Measurements from ENCODE around the gene SPOCK2. TPM values are rescaled to one million over a fixed set of nuclear protein-coding genes. Genes with fewer than 3 reads are reported as not detected.

Gene SPOCK2
- polyA plus RNA-seq, 1 donor from 2014 or later: 5.6 TPM

GRCh38 chr10:72061930-72062329 lies 26.4 kb downstream of the SPOCK2 start:
- TF ChIP-seq MXI1 (conservative IDR thresholded peaks at IDR 0.05; ENCODE audit: poor library complexity, severe bottlenecking) (no peak), SMC3 (conservative IDR thresholded peaks at IDR 0.05; ENCODE audit: poor library complexity) (no peak), TAF1 (IDR thresholded peaks at IDR 0.05; ENCODE audit: low read depth) (no peak), POLR2AphosphoS5 (IDR thresholded peaks at IDR 0.05) (no peak), EZH2 (IDR thresholded peaks at IDR 0.05; ENCODE audit: borderline replicate concordance, insufficient read depth, low read length, poor library complexity, severe bottlenecking) (no peak), EP300 (conservative IDR thresholded peaks at IDR 0.05; ENCODE audit: poor library complexity, severe bottlenecking) (no peak), RAD21 (conservative IDR thresholded peaks at IDR 0.05) (no peak)
- TF ChIP-seq, protein P1, sequence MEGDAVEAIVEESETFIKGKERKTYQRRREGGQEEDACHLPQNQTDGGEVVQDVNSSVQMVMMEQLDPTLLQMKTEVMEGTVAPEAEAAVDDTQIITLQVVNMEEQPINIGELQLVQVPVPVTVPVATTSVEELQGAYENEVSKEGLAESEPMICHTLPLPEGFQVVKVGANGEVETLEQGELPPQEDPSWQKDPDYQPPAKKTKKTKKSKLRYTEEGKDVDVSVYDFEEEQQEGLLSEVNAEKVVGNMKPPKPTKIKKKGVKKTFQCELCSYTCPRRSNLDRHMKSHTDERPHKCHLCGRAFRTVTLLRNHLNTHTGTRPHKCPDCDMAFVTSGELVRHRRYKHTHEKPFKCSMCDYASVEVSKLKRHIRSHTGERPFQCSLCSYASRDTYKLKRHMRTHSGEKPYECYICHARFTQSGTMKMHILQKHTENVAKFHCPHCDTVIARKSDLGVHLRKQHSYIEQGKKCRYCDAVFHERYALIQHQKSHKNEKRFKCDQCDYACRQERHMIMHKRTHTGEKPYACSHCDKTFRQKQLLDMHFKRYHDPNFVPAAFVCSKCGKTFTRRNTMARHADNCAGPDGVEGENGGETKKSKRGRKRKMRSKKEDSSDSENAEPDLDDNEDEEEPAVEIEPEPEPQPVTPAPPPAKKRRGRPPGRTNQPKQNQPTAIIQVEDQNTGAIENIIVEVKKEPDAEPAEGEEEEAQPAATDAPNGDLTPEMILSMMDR (IDR thresholded peaks at IDR 0.05; ENCODE audit: poor library complexity, severe bottlenecking): no peak
- TF ChIP-seq, protein P2, sequence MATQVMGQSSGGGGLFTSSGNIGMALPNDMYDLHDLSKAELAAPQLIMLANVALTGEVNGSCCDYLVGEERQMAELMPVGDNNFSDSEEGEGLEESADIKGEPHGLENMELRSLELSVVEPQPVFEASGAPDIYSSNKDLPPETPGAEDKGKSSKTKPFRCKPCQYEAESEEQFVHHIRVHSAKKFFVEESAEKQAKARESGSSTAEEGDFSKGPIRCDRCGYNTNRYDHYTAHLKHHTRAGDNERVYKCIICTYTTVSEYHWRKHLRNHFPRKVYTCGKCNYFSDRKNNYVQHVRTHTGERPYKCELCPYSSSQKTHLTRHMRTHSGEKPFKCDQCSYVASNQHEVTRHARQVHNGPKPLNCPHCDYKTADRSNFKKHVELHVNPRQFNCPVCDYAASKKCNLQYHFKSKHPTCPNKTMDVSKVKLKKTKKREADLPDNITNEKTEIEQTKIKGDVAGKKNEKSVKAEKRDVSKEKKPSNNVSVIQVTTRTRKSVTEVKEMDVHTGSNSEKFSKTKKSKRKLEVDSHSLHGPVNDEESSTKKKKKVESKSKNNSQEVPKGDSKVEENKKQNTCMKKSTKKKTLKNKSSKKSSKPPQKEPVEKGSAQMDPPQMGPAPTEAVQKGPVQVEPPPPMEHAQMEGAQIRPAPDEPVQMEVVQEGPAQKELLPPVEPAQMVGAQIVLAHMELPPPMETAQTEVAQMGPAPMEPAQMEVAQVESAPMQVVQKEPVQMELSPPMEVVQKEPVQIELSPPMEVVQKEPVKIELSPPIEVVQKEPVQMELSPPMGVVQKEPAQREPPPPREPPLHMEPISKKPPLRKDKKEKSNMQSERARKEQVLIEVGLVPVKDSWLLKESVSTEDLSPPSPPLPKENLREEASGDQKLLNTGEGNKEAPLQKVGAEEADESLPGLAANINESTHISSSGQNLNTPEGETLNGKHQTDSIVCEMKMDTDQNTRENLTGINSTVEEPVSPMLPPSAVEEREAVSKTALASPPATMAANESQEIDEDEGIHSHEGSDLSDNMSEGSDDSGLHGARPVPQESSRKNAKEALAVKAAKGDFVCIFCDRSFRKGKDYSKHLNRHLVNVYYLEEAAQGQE (IDR thresholded peaks at IDR 0.05; ENCODE audit: borderline replicate concordance): no peak
- H3K27ac ChIP-seq (ENCODE audit: low read length): no peak overlapping the region

GRCh38 chr10:72061491-72061890 lies 26.9 kb downstream of the SPOCK2 start:
- no peaks in the 10 kb centered on the region for H3F3A ChIP-seq (ENCODE audit: insufficient read depth, low read length, poor library complexity, severe bottlenecking)
- H3K27ac ChIP-seq (ENCODE audit: low read length): no peak overlapping the region
- no peak for TF ChIP-seq POLR2AphosphoS5 (IDR thresholded peaks at IDR 0.05)
- TF ChIP-seq MXI1 (conservative IDR thresholded peaks at IDR 0.05; ENCODE audit: poor library complexity, severe bottlenecking): no peak
- TF ChIP-seq, protein P1 (IDR thresholded peaks at IDR 0.05; ENCODE audit: poor library complexity, severe bottlenecking): no peak
- no peak for TF ChIP-seq EZH2 (IDR thresholded peaks at IDR 0.05; ENCODE audit: borderline replicate concordance, insufficient read depth, low read length, poor library complexity, severe bottlenecking)
- TF ChIP-seq, protein P2 (IDR thresholded peaks at IDR 0.05; ENCODE audit: borderline replicate concordance): no peak
- no peak for TF ChIP-seq TAF1 (IDR thresholded peaks at IDR 0.05; ENCODE audit: low read depth)
- no peak for TF ChIP-seq SMC3 (conservative IDR thresholded peaks at IDR 0.05; ENCODE audit: poor library complexity)
- TF ChIP-seq RAD21 (conservative IDR thresholded peaks at IDR 0.05): no peak
- no peak for TF ChIP-seq EP300 (conservative IDR thresholded peaks at IDR 0.05; ENCODE audit: poor library complexity, severe bottlenecking)
- no peaks in the 10 kb centered on the region for H3K9me2 ChIP-seq (ENCODE audit: insufficient read depth, low read length)
- no peak overlapping the region for H3K4me3 ChIP-seq (ENCODE audit: low read length)
- no peaks in the 10 kb centered on the region for H4K20me1 ChIP-seq (ENCODE audit: insufficient read depth)
- no peaks in the 10 kb centered on the region for H3K36me3 ChIP-seq (ENCODE audit: insufficient read depth, low read length)
- H3K4me2 ChIP-seq (ENCODE audit: low read length): no peak overlapping the region
- H3K79me2 ChIP-seq (replicated peaks; ENCODE audit: insufficient read depth, low read length): no peaks in the 10 kb centered on the region
- H3K9me3 ChIP-seq (ENCODE audit: low read length): no peaks in the 10 kb centered on the region
- no peak overlapping the region for H3K9ac ChIP-seq (ENCODE audit: low read length)
- H3K27me3 ChIP-seq (ENCODE audit: insufficient read depth, low read depth, low read length): no peaks in the 10 kb centered on the region
- H2AFZ ChIP-seq (ENCODE audit: low read depth, low read length): no peak overlapping the region

More at GRCh38 chr10:72061930-72062329, 26.4 kb downstream of the SPOCK2 start:
- H2AFZ ChIP-seq (ENCODE audit: low read depth, low read length): no peak overlapping the region
- no peak overlapping the region for H3K4me2 ChIP-seq (ENCODE audit: low read length)
- H3K9ac ChIP-seq (ENCODE audit: low read length): no peak overlapping the region
- H3K9me2 ChIP-seq (ENCODE audit: insufficient read depth, low read length): no peaks in the 10 kb centered on the region
- H3K36me3 ChIP-seq (ENCODE audit: insufficient read depth, low read length): no peaks in the 10 kb centered on the region
- no peaks in the 10 kb centered on the region for H4K20me1 ChIP-seq (ENCODE audit: insufficient read depth)
- no peaks in the 10 kb centered on the region for H3K79me2 ChIP-seq (replicated peaks; ENCODE audit: insufficient read depth, low read length)
- H3K9me3 ChIP-seq (ENCODE audit: low read length): no peaks in the 10 kb centered on the region
- no peaks in the 10 kb centered on the region for H3K27me3 ChIP-seq (ENCODE audit: insufficient read depth, low read depth, low read length)
- no peak overlapping the region for H3K4me3 ChIP-seq (ENCODE audit: low read length)
- no peaks in the 10 kb centered on the region for H3F3A ChIP-seq (ENCODE audit: insufficient read depth, low read length, poor library complexity, severe bottlenecking)
